Lower leg skin (tissue), 4 donors: ENCODE measurements around the gene OR6N2. TPM values are rescaled to one million over a fixed set of nuclear protein-coding genes. Genes with fewer than 3 reads are reported as not detected.

ENCODE experiments used
- DNase-seq, 2 donors: peaks; one replicate each; pipeline ENCODE4 v3.0.0-alpha.2; 2019; ENCODE audit warnings: low spot score in 2 of 2
- H3K4me3 ChIP-seq: fragments of 200-600 bp; sonication (generic); 2 replicates; pipeline ENCODE4 v1.5.1; 2017; ENCODE audit warnings: mild to moderate bottlenecking, low read depth; ENCODE audit not compliant: poor library complexity, severe bottlenecking
- POLR2A ChIP-seq, 2 donors: fragments of 450-650 bp; IDR thresholded peaks; one replicate each; pipeline ENCODE4 v1.6.1; 2016 to 2017; ENCODE audit warnings: antibody characterized with exemption in 2 of 2, mild to moderate bottlenecking in 1 of 2, moderate library complexity in 1 of 2
- WGBS, 2 donors: methylation state at CpG; one replicate each; pipeline ENCODE4 v1.1.5; 2018; 5-methylcytosine and 5-hydroxymethylcytosine counted together
- intact Hi-C: fragments of 100-400 bp; cut with DNase I; formaldehyde crosslinking; loops from one replicate; pipeline ENCODE4 v1.15.0; 2023; ENCODE audit warnings: low total_unique reads
- total RNA-seq, 4 donors: library from RNA; depleted of rRNA; stranded (reverse); fragments of >200 nt; gene quantifications; one replicate each; pipeline ENCODE4 v1.1.0, GENCODE V29; 2016
- TF ChIP-seq, protein P1 (sequence below), 3 donors: fragments of 450-650 bp; IDR thresholded peaks; one replicate each; pipeline ENCODE4 v1.5.1; 2016; ENCODE audit warnings: antibody characterized with exemption in 3 of 3, mild to moderate bottlenecking in 3 of 3, moderate library complexity in 2 of 3

OR6N2 gene, protein sequence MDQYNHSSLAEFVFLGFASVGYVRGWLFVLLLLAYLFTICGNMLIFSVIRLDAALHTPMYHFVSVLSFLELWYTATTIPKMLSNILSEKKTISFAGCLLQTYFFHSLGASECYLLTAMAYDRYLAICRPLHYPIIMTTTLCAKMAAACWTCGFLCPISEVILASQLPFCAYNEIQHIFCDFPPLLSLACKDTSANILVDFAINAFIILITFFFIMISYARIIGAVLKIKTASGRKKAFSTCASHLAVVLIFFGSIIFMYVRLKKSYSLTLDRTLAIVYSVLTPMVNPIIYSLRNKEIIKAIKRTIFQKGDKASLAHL
- not detected for total RNA-seq

GRCh38 chr1:158781104-158781503, at the start of gene OR6N2:
TSS of gene OR6N2 (minus strand) at chr1:158781204. CDS start at chr1:158777635, 3,569 bp downstream.
- no peak for DNase-seq
- TF ChIP-seq POLR2A (IDR thresholded peaks at IDR 0.05): no peak
- TF ChIP-seq, protein P1, sequence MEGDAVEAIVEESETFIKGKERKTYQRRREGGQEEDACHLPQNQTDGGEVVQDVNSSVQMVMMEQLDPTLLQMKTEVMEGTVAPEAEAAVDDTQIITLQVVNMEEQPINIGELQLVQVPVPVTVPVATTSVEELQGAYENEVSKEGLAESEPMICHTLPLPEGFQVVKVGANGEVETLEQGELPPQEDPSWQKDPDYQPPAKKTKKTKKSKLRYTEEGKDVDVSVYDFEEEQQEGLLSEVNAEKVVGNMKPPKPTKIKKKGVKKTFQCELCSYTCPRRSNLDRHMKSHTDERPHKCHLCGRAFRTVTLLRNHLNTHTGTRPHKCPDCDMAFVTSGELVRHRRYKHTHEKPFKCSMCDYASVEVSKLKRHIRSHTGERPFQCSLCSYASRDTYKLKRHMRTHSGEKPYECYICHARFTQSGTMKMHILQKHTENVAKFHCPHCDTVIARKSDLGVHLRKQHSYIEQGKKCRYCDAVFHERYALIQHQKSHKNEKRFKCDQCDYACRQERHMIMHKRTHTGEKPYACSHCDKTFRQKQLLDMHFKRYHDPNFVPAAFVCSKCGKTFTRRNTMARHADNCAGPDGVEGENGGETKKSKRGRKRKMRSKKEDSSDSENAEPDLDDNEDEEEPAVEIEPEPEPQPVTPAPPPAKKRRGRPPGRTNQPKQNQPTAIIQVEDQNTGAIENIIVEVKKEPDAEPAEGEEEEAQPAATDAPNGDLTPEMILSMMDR (IDR thresholded peaks at IDR 0.05): no peak
- H3K4me3 ChIP-seq: no peak within 1 kb of the TSS
- intact Hi-C loops: no loop called here

DNA sequence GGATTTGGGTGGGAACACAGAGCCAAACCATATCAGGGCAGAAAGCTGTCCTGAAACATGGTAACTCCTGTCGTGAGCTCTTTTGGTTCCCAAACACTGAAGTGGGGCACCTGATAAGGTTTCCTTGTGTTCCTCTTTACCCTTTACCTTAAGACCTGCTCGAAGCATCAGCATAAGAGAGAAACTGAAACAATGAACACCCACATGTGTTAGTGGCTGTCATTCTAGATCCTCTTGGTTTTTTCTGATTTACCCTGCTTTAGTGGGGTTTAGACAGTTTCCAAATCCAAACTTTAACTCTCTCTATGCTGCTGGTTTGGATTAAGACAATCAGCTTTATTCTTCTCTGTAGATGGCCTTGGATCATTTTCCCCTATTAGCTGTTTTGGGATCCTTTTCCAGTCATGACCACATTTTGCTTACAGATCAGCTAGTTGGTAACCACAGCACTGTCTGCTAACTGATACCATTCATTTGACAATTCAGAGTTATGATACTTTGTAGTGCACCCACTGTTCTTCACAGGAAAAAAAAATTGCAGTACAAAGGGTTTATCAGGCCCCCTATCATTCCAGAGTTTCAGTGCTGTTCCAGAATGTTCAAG, 49.2 kb upstream of the OR6N2 start:
- H3K4me3 ChIP-seq: no peak overlapping the region
- TF ChIP-seq, protein P1 (IDR thresholded peaks at IDR 0.05): no peak
- no peak for TF ChIP-seq POLR2A (IDR thresholded peaks at IDR 0.05)
- WGBS, 2 donors: 71 to 72% methylated on average over 2 of the region's 2 CpGs
- no peak for DNase-seq
- intact Hi-C loops: no loop called here

DNA sequence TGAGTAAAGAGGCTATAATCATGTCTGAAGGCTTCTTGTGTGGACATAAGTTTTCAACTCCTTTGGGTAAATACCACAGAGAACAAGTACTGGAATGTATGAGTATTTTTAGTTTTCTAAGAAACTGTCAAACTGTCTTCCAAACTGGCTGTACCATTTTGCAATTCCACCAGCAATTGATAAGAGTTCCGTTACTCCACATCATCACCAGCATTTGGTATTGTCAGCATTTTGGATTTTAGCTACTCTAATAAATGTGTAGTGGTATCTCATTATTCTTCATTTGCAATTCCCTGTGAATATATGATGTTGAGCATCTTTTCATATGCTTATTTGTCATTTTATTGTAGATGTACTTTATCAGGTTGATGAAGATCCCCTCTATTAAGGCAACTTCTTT, 40.7 kb upstream of the OR6N2 start:
- TF ChIP-seq, protein P1 (IDR thresholded peaks at IDR 0.05): no peak
- TF ChIP-seq POLR2A (IDR thresholded peaks at IDR 0.05): no peak
- H3K4me3 ChIP-seq: no peak overlapping the region
- intact Hi-C loops: no loop called here
- WGBS, 2 donors: 84 to 96% methylated on average over 1 of the region's 1 CpG
- no peak for DNase-seq

GRCh38 chr1:158819461-158820443, 38.7 kb upstream of the OR6N2 start:
- intact Hi-C loops: no loop called here
- DNase-seq: no peak
- H3K4me3 ChIP-seq: no peak overlapping the region
- WGBS, 2 donors: 73 to 75% methylated on average over 7 of the region's 7 CpGs
- TF ChIP-seq POLR2A (IDR thresholded peaks at IDR 0.05): no peak
- TF ChIP-seq, protein P1 (IDR thresholded peaks at IDR 0.05): no peak

DNA sequence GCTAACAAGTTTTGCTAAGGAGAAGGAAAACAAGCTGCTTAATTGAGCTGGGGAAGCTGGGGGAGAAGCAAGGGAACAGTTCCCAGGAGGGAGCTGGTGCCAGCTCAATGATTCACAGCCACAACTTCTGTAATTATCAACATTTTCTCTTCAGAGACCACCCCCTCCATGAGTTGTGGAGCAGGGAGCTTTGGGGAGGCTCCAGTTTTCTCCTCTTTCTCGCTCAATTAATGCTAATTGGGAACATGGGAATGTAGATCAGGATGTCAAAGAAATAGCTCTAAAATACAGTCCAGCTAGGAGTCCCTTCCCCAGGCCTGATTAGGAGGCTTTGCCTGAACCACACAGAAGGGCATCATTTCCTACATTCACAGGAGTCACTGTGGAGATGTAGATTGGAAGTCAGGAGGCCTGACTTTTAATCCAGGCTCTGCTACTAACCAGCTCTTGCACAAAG, 38.0 kb upstream of the OR6N2 start:
- WGBS, 2 donors: 76 to 85% methylated on average over 1 of the region's 1 CpG
- no peak overlapping the region for H3K4me3 ChIP-seq
- TF ChIP-seq POLR2A (IDR thresholded peaks at IDR 0.05): no peak
- TF ChIP-seq, protein P1 (IDR thresholded peaks at IDR 0.05): no peak
- intact Hi-C loops: no loop called here
- no peak for DNase-seq
